ENCODE data around the gene AFG3L2. TPM values are rescaled to one million over a fixed set of nuclear protein-coding genes. Genes with fewer than 3 reads are reported as not detected.

AFG3L2 gene
- total RNA-seq, 1 experiment from 2014 or later, result 66.7 TPM

DNA sequence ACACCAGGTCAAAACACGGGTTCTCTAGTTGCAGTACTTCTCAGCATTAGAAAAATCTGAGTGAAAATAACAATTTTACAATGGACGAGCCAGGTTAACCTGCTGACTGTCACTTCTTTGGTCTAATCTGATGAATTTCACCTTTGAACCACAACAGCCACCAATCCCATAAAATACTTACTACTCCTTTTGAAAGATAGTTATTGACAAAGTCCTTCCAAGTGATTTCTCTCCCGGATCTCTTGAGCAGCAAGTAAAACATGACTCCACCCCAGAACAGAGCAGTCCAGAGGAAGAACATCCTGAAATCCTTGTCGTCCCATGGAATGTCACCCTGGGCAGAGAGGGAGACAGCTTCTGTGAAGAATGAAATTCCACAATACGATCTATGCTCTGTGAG is 10.2 kb downstream of the AFG3L2 start:
- no peak overlapping the region for H2AFZ ChIP-seq (ENCODE audit: low read depth, low read length, poor library complexity, severe bottlenecking)
- intact Hi-C loops (cut with micrococcal nuclease), result no loop called here
- no peak overlapping the region for H3K4me3 ChIP-seq (replicated peaks in 1 of 2; ENCODE audit: low read depth in 1 of 2, low read length in 2 of 2)
- H3K4me1 ChIP-seq (ENCODE audit: control insufficient read depth in 1 of 2, insufficient read depth in 2 of 2, low read length in 2 of 2), result no peaks in the 10 kb centered on the region
- ChIA-PET POLR2A (interaction anchor here (2.3 kb wide), 1 partner anchor 10 kb away, joined by 6 read pairs; the partner anchor contains the start of gene AFG3L2), CTCF (no interaction called here), RAD21 (ENCODE audit: low non-redundant PET in 1 of 2, low total read pairs in 2 of 2, uncharacterized antibody in 2 of 2, unreplicated experiment in 2 of 2) (no interaction called here)
- H3K79me2 ChIP-seq (ENCODE audit: insufficient read depth, low read length), result peaks cover 74% of the 10 kb centered on the region
- no peak overlapping the region for H3K9ac ChIP-seq (ENCODE audit: low read length)
- DNase-seq (ENCODE audit: low read depth, low spot score) (no peak), ATAC-seq (no peak)
- H4K20me1 ChIP-seq (ENCODE audit: insufficient read depth), result peaks cover 7% of the 10 kb centered on the region
- TF ChIP-seq EZH2phosphoT487 (IDR thresholded peaks at IDR 0.05; ENCODE audit: borderline replicate concordance) (no peak), POLR2A (IDR thresholded peaks at IDR 0.05; ENCODE audit: borderline replicate concordance, extremely low read depth, insufficient read depth, insufficient read length) (no peak), ELF1 (IDR thresholded peaks at IDR 0.05; ENCODE audit: borderline replicate concordance, low read depth) (no peak), SRF (IDR thresholded peaks at IDR 0.05; ENCODE audit: low read depth) (no peak), SP1 (IDR thresholded peaks at IDR 0.05; ENCODE audit: low read depth) (no peak), JUND (IDR thresholded peaks at IDR 0.05) (no peak)
- TF ChIP-seq, protein P1, sequence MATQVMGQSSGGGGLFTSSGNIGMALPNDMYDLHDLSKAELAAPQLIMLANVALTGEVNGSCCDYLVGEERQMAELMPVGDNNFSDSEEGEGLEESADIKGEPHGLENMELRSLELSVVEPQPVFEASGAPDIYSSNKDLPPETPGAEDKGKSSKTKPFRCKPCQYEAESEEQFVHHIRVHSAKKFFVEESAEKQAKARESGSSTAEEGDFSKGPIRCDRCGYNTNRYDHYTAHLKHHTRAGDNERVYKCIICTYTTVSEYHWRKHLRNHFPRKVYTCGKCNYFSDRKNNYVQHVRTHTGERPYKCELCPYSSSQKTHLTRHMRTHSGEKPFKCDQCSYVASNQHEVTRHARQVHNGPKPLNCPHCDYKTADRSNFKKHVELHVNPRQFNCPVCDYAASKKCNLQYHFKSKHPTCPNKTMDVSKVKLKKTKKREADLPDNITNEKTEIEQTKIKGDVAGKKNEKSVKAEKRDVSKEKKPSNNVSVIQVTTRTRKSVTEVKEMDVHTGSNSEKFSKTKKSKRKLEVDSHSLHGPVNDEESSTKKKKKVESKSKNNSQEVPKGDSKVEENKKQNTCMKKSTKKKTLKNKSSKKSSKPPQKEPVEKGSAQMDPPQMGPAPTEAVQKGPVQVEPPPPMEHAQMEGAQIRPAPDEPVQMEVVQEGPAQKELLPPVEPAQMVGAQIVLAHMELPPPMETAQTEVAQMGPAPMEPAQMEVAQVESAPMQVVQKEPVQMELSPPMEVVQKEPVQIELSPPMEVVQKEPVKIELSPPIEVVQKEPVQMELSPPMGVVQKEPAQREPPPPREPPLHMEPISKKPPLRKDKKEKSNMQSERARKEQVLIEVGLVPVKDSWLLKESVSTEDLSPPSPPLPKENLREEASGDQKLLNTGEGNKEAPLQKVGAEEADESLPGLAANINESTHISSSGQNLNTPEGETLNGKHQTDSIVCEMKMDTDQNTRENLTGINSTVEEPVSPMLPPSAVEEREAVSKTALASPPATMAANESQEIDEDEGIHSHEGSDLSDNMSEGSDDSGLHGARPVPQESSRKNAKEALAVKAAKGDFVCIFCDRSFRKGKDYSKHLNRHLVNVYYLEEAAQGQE (IDR thresholded peaks at IDR 0.05; ENCODE audit: low read depth), result no peak
- TF ChIP-seq, protein P2, sequence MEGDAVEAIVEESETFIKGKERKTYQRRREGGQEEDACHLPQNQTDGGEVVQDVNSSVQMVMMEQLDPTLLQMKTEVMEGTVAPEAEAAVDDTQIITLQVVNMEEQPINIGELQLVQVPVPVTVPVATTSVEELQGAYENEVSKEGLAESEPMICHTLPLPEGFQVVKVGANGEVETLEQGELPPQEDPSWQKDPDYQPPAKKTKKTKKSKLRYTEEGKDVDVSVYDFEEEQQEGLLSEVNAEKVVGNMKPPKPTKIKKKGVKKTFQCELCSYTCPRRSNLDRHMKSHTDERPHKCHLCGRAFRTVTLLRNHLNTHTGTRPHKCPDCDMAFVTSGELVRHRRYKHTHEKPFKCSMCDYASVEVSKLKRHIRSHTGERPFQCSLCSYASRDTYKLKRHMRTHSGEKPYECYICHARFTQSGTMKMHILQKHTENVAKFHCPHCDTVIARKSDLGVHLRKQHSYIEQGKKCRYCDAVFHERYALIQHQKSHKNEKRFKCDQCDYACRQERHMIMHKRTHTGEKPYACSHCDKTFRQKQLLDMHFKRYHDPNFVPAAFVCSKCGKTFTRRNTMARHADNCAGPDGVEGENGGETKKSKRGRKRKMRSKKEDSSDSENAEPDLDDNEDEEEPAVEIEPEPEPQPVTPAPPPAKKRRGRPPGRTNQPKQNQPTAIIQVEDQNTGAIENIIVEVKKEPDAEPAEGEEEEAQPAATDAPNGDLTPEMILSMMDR (IDR thresholded peaks at IDR 0.05 in 2 of 3, conservative IDR thresholded peaks at IDR 0.05 in 1 of 3; ENCODE audit: borderline replicate concordance in 1 of 3, insufficient read depth in 1 of 3, low read depth in 2 of 3, low read length in 2 of 3), result no peak
- no peaks in the 10 kb centered on the region for H3K9me3 ChIP-seq (ENCODE audit: control insufficient read depth in 1 of 2, insufficient read depth in 1 of 2, low read depth in 1 of 2, low read length in 2 of 2)
- peaks cover 12 to 59% of the 10 kb centered on the region in 2 experiments; a peak in 3 of 4 replicates for H3K36me3 ChIP-seq (ENCODE audit: control insufficient read depth in 1 of 2, insufficient read depth in 2 of 2, low read length in 2 of 2)
- TSS peak; percentile 3 for BruUV-seq (replicated peaks)
- H3K27me3 ChIP-seq (ENCODE audit: insufficient read depth, low read length), result no peaks in the 10 kb centered on the region
- H3K4me2 ChIP-seq (ENCODE audit: low read length), result no peak overlapping the region
- H3K9me2 ChIP-seq (ENCODE audit: insufficient read depth), result no peaks in the 10 kb centered on the region
- no peak overlapping the region for H3K27ac ChIP-seq (ENCODE audit: low read depth, low read length)

Measured in HCT116 (cell line).